PC-3 (cell line): ENCODE results near the gene ATF6. TPM values are rescaled to one million over a fixed set of nuclear protein-coding genes. Genes with fewer than 3 reads are reported as not detected.

Source experiments
- ATAC-seq: fragments of 200-7000 bp; cut with Tn5 transposase; 2 replicates; pipeline ENCODE4 v1.9.1; 2020; ENCODE audit warnings: mild to moderate bottlenecking, moderate library complexity
- BruUV-seq: library from RNA; stranded (reverse); fragments of 400-500 nt; replicated peaks from 2 replicates; lab custom pipeline; 2021; lab: Mats Ljungman, UMichigan
- CTCF ChIA-PET: fragments of 300-600 bp; sonication (Branson Sonifier 250); formaldehyde crosslinking; loops from one replicate; lab custom pipeline; 2022; ENCODE audit warnings: antibody characterized with exemption; lab: Charles Lee
- POLR2A ChIA-PET: fragments of 300-600 bp; sonication (Branson Sonifier 250); formaldehyde crosslinking; loops from one replicate; lab custom pipeline; 2022; ENCODE audit warnings: antibody characterized with exemption; ENCODE audit not compliant: unreplicated experiment; lab: Charles Lee
- DNase-seq: peaks from one replicate; pipeline ENCODE4 v3.0.0-alpha.2; 2015
- H2AFZ ChIP-seq: fragments of 300-600 bp; sonication (generic); 2 replicates; pipeline ENCODE4 v1.6.0; 2016; ENCODE audit warnings: antibody characterized with exemption, low read length
- H3F3A ChIP-seq: fragments of 300-600 bp; sonication (generic); one replicate; pipeline ENCODE4 v1.6.0; 2017; ENCODE audit warnings: antibody characterized with exemption, low read length, control low read depth, mild to moderate bottlenecking; ENCODE audit not compliant: unreplicated experiment
- H3K27ac ChIP-seq: fragments of 300-600 bp; sonication (generic); 2 replicates; pipeline ENCODE4 v1.5.1; 2016; ENCODE audit warnings: mild to moderate bottlenecking, low read length
- H3K27me3 ChIP-seq: fragments of 300-600 bp; sonication (generic); 2 replicates; pipeline ENCODE4 v1.6.1; 2016; ENCODE audit warnings: low read length, mixed read lengths
- H3K36me3 ChIP-seq: fragments of 300-600 bp; sonication (generic); 2 replicates; pipeline ENCODE4 v1.6.1; 2016; ENCODE audit warnings: low read depth, mixed run types, low read length, mixed read lengths
- H3K4me1 ChIP-seq: fragments of 300-600 bp; sonication (generic); 2 replicates; pipeline ENCODE4 v1.5.1; 2016; ENCODE audit warnings: low read length; ENCODE audit not compliant: insufficient read depth
- H3K4me2 ChIP-seq: fragments of 300-600 bp; sonication (generic); 2 replicates; pipeline ENCODE4 v1.6.0; 2016; ENCODE audit warnings: low read length
- H3K4me3 ChIP-seq: fragments of 300-600 bp; sonication (generic); 2 replicates; pipeline ENCODE4 v1.5.1; 2016; ENCODE audit warnings: mild to moderate bottlenecking, low read length, mixed read lengths
- H3K79me2 ChIP-seq: fragments of 300-600 bp; sonication (generic); 2 replicates; pipeline ENCODE4 v1.6.1; 2017; ENCODE audit warnings: low read length, mixed read lengths
- H3K9ac ChIP-seq: fragments of 300-600 bp; sonication (generic); 2 replicates; pipeline ENCODE4 v1.6.0; 2016; ENCODE audit warnings: mild to moderate bottlenecking, low read length
- H3K9me2 ChIP-seq: fragments of 300-600 bp; sonication (generic); replicated peaks from 2 replicates; pipeline ENCODE4 v1.6.1; 2016; ENCODE audit warnings: mixed run types, low read length, mixed read lengths
- H3K9me3 ChIP-seq: fragments of 300-600 bp; sonication (generic); 2 replicates; pipeline ENCODE4 v1.6.1; 2016; ENCODE audit warnings: low read length, mixed read lengths
- H4K20me1 ChIP-seq: fragments of 300-600 bp; sonication (generic); 2 replicates; pipeline ENCODE4 v1.6.1; 2016; ENCODE audit warnings: low read length, mixed read lengths
- CTCF ChIP-seq: fragments of 300-600 bp; sonication (generic); conservative IDR thresholded peaks from 2 replicates; pipeline ENCODE4 v1.5.1; 2017; ENCODE audit warnings: antibody characterized with exemption, low read depth, mild to moderate bottlenecking, low read length
- EZH2 ChIP-seq: fragments of 300-600 bp; sonication (generic); IDR thresholded peaks from one replicate; pipeline ENCODE4 v1.6.1; 2017; ENCODE audit warnings: antibody characterized with exemption, mild to moderate bottlenecking, low read length; ENCODE audit not compliant: unreplicated experiment
- EZH2phosphoT487 ChIP-seq: fragments of 300-600 bp; sonication (generic); IDR thresholded peaks from 2 replicates; pipeline ENCODE4 v1.6.1; 2018; ENCODE audit warnings: mild to moderate bottlenecking, antibody characterized with exemption, low read length, borderline replicate concordance
- intact Hi-C: fragments of 100-400 bp; cut with micrococcal nuclease; formaldehyde crosslinking; loops from 2 replicates; pipeline ENCODE4 v1.9.0; 2023
- total RNA-seq: library from RNA; depleted of rRNA; stranded (reverse); fragments of >200 nt; gene quantifications from 2 replicates; pipeline ENCODE4 v1.2.3, GENCODE V29; 2014

ATF6 gene
- total RNA-seq, 1 experiment from 2014 or later = 19.7 TPM

- TF ChIP-seq CTCF (no peak), EZH2phosphoT487 (no peak), EZH2 (no peak)
- Histone ChIP-seq H3K4me3 (no peak overlapping the region), H3K27ac (no peak overlapping the region), H3K9me2 (no peaks in the 10 kb centered on the region), H3K4me1 (peaks cover 31% of the 10 kb centered on the region), H3K4me2 (no peak overlapping the region), H3K9me3 (no peaks in the 10 kb centered on the region), H3K27me3 (no peaks in the 10 kb centered on the region), H3K9ac (no peak overlapping the region), H3K79me2 (no peaks in the 10 kb centered on the region), H3F3A (peaks cover 5% of the 10 kb centered on the region), H4K20me1 (no peaks in the 10 kb centered on the region), H2AFZ (no peak overlapping the region), H3K36me3 (no peaks in the 10 kb centered on the region)
- intact Hi-C loops = no loop called here
- DNase-seq (no peak), ATAC-seq (no peak)
- POLR2A ChIA-PET = no interaction called here
- no TSS peak for BruUV-seq
- CTCF ChIA-PET = no interaction called here
These were observed 233.4 kb downstream of the ATF6 start for GRCh38 chr1:161999301-162000052.

- TF ChIP-seq EZH2phosphoT487 (no peak), CTCF (no peak), EZH2 (no peak)
- DNase-seq (no peak), ATAC-seq (no peak)
- Histone ChIP-seq H3F3A (peaks cover 5% of the 10 kb centered on the region), H3K79me2 (no peaks in the 10 kb centered on the region), H2AFZ (no peak overlapping the region), H3K9ac (no peak overlapping the region), H4K20me1 (no peaks in the 10 kb centered on the region), H3K27ac (no peak overlapping the region), H3K4me2 (no peak overlapping the region), H3K36me3 (no peaks in the 10 kb centered on the region), H3K9me2 (no peaks in the 10 kb centered on the region), H3K4me3 (no peak overlapping the region), H3K4me1 (peaks cover 36% of the 10 kb centered on the region), H3K27me3 (no peaks in the 10 kb centered on the region), H3K9me3 (no peaks in the 10 kb centered on the region)
- no TSS peak for BruUV-seq
- ChIA-PET CTCF (no interaction called here), POLR2A (no interaction called here)
- intact Hi-C loops = no loop called here
These were observed 233.9 kb downstream of the ATF6 start for GRCh38 chr1:162000053-162000420.
